ENCODE measurements around the gene ASGR1.

Gene ASGR1

DNA sequence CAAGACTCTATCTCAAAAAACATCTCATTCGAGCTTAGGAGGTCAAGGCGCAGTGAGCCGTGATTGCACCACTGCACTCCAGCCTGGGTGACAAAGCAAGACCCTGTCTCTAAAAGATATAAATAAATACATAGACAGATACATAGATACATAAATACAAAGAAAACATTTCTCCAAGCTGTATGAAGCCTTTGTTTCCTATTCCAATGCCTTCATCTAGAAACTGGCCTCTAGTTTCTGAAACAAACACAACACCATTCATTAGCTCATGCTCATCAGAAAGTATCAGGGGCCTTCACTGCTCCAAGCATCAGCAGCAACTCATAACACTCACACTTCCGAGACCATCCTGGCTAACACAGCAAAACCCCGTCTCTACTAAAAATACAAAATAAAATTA is 54.2 kb downstream of the ASGR1 start:
- Histone ChIP-seq H3K9ac (ENCODE audit: low read length) (no peak overlapping the region), H3K9me3 (ENCODE audit: control insufficient read depth, low read depth, low read length) (no peaks in the 10 kb centered on the region), H3K4me1 (ENCODE audit: control insufficient read depth, low read depth, low read length) (peaks cover 4% of the 10 kb centered on the region), H3K27ac (ENCODE audit: low read length) (no peak overlapping the region), H3K27me3 (ENCODE audit: control insufficient read depth, insufficient read depth, low read length) (no peaks in the 10 kb centered on the region), H3K36me3 (ENCODE audit: control insufficient read depth, low read depth, low read length) (no peaks in the 10 kb centered on the region), H3K4me3 (ENCODE audit: low read length) (no peak overlapping the region)

DNA sequence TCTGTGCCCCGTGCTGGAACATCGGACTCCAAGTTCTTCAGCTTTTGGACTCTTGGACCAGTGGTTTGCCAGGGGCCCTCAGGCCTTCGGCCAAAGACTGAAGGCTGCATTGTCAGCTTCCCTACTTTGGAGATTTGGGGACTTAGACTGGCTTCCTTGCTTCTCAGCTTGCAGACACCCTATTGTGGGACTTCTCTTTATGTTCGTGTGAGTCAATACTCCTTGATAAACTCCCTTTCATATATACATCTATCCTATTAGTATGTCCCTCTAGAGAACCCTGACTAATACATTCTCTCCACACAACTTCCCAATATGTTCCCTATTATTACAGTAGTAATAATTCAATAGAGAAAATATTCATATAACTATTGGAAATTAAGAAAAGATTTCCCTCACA is 55.3 kb downstream of the ASGR1 start:
- no peaks in the 10 kb centered on the region for H3K4me1 ChIP-seq (ENCODE audit: control insufficient read depth, low read depth, low read length)
- H3K36me3 ChIP-seq (ENCODE audit: control insufficient read depth, low read depth, low read length) = no peaks in the 10 kb centered on the region
- no peaks in the 10 kb centered on the region for H3K9me3 ChIP-seq (ENCODE audit: control insufficient read depth, low read depth, low read length)
- no peak overlapping the region for H3K27ac ChIP-seq (ENCODE audit: low read length)
- no peak overlapping the region for H3K4me3 ChIP-seq (ENCODE audit: low read length)
- H3K9ac ChIP-seq (ENCODE audit: low read length) = no peak overlapping the region
- no peaks in the 10 kb centered on the region for H3K27me3 ChIP-seq (ENCODE audit: control insufficient read depth, insufficient read depth, low read length)

Measured in iPS-18a (cell line).